Central memory CD4-positive, alpha-beta T cell (primary cell): ENCODE results near the gene GSK3B.

ENCODE experiments used
- DNase-seq: peaks from one replicate; pipeline ENCODE4 v3.0.0; 2022

Gene GSK3B

DNA sequence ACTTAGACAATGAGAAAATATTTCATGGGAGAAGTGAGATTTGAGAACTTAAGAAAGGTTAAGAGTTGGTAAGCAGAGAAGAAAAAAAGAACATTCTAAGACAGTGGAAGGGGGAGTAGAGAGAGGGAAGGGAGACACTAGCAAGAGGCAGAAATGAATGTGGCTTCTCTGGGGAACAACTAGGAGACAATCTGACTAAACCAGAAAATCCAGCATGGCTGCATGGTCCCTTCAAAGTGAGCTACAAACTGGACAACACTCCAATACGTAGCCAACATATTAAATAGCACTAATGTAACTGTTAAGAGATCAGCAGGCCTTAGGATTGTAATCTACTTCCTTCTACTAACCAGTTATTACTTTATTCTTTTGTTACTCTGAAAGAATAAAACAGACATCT is 222.7 kb downstream of the GSK3B start:
- no peak for DNase-seq

DNA sequence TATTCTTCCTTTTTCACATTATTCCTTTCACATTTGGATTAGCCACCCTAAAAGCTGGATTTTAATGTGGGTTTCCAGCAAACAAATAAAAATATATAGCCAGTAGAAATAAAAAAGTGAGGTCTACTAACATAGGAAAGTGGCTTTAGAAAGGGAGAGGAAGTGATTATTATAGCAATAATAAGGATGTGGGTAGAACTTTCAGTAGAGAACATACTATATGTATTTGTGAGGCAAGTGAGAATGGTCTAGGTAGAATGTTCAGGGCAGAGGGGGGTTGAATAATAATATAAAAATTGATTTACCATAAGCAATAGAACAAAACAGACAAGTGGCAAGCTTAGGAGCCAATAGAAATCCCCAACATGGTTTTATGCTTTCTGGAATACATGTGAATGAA is 223.7 kb downstream of the GSK3B start:
- DNase-seq: no peak

DNA sequence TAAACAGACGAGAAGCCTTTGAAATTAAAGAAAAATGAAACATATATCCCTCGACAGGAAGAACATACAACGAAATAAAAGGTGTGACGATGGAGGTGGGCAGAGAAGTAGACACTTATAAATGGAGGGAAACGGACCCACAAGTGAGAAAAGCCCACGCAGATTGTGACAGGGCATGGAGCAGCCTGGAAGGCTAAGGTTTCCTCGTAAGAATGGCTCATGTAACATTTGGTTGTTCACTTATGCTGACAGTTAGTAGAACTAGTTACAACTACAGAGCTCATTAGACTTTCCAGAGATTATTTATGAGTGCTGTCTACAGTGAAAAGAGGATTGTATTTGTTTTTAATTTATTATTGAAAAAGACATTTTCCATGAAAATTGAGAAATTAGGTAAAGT is 229.8 kb downstream of the GSK3B start:
- DNase-seq: no peak

DNA sequence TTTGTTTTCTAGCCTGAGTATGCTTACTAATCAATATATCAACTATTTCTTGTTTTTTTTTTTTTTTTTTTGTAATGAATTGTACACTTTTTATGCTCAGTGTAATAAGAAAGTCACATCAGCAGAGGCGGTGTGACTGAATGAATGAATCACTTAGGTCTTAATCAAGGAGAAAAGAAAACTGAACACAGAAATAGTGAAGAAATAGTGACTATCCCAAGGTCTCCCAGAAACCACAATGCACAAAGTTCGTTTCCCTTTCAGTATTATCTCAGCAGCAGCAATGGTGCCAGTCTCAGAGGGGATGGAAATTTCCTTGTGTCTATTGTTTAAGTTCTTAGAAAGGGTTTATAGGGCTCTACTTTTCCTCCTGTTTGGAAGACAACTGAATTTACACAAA is 231.6 kb downstream of the GSK3B start:
- DNase-seq: no peak

DNA sequence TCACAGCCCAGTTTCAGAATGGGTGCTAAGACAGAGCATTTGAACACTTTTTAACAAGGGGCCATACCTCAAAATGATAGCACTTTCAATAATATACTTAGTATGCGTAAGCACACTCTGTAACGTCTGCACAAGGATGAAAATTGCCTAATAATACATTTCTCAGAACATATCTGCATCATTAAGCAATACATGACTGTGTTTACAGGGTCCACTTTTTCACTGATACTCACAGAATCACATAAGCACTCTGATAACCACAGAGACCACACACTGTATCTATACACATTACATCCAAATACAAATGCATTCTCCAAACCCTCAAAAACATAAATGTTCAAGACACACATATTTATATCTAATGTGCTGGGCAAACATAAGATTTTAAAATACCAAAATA is 232.6 kb downstream of the GSK3B start:
- DNase-seq: no peak

DNA sequence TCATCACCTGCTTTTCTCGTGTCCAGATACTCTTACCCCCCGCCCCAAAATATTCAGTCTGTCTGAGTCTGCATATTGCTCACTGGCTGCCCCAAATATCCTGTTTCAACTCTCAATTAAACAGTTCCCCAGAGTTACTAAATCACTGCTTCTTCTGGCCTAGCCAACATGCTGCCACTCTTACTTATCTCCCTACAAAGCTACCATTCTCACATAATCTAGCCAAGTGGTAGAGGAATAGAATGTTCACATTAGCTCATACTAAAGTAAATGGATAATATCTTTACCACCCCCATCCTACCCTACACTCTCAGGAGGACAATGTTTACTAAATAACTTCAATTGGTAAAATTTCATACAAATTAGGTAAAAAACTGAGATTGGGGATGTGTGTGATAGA is 234.5 kb downstream of the GSK3B start:
- DNase-seq: no peak

DNA sequence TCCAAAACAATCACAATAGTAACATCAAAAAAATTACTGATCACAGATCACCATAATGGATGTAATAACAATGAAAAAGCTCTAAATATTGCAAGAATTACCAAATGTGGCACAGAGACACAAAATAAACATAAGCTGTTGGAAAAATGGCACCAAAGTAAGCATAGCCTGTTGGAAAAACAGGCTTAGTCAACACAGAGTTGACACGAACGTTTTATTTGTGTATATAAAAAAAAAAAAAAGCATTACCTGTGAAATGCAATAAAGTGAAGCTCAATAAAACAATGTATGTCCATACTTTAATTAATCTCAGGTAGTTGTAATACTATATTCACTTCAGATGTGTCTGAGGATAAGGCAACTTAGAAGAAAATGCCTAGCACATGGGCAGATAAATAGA is 235.3 kb downstream of the GSK3B start:
- DNase-seq: no peak

DNA sequence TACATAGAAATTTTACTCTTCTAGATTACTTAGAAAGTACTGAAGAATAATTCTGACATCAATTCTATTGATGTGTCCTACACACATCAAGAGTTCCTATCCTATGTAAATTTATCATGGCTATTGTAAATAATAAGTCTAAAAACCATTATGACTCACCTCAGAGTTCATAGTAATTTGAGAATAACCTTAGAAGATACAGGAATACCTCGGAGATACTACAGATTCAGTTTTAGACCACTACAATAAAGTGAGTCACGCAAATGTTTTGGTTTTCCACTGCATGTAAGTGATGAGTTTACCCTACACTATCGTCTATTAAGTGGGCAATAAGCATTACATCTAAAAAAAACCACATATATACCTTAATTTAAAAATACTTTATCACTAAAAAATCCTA is 237.6 kb downstream of the GSK3B start:
- no peak for DNase-seq

DNA sequence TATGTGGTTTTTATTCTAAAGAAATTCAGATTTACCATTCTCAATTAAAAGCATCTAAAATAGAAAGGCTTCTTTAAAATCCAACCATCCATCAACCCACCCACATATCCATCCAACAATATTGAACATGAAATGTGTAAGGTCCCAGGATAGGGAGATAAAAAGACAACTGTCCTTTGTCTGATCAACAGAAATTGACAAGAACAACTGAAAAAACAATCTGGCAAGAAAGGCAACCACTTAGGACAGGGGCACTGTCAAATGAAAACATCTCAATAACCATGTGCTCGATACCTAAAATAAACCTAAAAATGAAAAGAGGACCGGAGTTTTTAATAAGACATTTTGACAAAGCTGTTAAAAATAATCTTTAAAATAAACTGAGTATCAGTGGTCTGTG is 245.1 kb downstream of the GSK3B start:
- DNase-seq: no peak

DNA sequence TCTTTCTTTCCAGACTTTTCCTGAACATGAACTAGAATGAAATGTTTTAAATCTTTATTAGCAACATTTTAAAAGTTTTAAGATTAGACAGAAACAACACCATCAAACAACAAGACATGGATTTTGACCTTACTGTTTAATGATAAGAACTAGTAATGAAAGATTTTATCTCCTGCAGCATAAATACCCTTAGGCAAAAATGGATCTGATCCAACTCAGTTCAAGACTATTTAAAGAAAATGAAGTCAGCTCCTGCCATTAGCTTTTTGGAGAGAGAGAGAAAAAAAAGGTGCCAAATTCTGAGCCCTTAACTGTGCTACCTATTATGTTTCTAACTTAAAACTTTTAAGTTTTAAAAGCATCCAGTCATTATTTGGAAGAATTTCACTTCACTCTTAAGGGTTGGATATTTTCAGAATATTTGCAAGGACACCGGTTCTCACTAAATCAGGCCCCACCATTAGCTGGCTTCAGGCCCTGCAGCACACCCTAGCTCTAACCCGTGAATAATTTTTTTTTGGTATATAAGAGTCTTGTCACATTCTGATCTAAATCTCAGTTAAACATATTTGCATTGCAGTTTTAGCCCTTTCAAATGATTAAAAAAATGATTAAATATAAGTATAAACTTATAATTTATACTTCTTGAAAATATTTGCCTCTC is 252.3 kb downstream of the GSK3B start:
- no peak for DNase-seq

DNA sequence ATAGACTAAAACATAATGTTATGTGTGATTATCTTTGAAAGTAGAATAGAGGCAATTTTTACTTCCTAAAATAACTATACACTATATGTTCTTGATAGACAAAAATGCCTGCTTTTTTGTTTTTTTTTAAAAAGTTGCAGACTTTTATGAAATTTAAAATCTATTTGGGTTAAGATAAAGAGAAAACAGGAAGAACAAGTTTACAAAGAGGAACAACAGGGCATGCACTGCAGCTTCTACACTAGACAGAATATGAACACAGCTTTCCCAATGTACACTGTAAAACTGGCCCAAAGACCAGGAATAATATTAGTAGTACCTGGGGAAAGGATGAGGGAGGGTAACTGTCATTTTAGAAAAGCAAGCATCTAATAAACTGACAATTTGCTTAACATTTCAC is 258.7 kb downstream of the GSK3B start:
- DNase-seq: no peak

DNA sequence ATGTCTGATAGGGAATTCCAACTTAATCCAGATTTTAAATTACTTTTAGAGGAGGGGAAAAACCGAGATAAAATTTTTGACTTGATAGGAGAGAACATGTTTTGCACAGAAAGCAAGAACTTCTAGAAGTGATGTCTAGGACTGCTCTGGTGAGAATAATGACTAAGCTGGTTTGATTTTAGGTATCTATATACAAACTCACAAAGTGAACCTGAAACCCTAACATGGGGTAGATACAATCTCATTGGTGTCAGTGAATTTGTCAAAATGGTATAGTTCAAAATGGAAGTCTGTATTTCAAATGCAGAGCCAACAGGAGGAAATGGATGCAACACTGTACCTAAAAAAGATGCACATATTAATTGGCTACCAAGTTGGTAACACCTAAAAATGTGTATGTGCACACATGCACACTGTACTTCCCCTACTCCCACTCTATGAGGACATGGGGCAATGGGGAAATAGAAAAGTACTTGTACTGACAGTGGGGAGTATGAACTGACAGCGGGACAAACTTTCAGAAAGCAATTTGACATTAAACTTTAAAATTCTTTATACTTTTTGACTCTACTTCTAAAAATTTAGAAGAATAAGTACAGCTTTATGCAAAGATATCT is 259.4 kb downstream of the GSK3B start:
- no peak for DNase-seq

DNA sequence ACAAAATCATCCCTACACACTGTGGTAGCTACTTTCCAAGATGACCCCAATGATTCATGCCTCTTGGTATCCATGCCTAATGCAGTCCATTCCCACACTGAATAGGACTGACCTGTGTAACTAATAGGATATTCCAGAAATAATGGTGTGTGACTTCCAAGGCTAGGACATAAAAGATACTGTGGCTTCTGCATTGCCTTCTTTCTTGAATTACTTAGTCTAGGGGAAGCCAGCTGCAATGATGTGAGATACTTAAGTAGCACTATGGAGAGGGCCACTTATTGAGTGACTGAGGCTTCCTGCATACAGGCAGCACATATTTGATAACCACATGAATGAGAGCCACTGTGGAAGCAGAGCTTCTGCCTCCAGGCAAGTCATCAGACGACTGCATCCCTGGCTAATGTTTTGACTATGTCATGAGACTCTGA is 262.3 kb downstream of the GSK3B start:
- no peak for DNase-seq

DNA sequence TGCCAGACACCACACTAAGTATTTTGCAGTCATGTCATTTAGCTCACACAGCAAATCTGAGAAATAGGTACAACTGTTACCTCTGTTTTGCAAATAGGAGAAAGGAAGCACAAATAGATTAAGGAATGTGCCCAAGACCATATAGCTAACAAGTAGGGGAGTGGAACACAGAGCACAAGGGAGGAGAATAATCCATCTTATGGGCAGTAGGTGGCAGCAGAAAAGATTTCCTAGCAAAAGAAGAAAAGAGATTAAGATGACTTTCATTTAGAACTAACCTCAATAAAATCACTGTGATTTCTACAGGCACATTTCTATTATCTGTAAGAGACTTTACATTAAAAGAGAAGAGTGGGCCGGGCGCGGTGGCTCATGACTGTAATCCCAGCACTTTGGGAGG is 263.2 kb downstream of the GSK3B start:
- DNase-seq: no peak

DNA sequence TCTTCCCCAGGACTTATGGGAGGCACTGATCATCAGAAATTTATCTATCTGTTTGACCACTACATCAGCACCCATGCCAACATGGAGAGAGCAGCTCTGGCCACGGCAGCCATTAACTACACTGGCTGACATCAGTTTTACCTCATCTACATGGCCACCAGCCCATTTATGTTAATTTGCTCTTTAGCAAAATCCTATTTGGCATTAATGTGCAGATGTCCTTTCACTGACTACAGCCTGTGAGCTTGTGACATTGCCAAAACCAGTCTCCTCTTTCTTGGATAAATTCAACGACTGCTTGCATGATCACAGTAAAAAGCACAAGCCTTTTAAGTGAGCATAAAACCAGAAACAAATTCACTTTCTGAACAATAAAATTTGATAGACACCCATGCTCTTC is 264.8 kb downstream of the GSK3B start:
- no peak for DNase-seq

DNA sequence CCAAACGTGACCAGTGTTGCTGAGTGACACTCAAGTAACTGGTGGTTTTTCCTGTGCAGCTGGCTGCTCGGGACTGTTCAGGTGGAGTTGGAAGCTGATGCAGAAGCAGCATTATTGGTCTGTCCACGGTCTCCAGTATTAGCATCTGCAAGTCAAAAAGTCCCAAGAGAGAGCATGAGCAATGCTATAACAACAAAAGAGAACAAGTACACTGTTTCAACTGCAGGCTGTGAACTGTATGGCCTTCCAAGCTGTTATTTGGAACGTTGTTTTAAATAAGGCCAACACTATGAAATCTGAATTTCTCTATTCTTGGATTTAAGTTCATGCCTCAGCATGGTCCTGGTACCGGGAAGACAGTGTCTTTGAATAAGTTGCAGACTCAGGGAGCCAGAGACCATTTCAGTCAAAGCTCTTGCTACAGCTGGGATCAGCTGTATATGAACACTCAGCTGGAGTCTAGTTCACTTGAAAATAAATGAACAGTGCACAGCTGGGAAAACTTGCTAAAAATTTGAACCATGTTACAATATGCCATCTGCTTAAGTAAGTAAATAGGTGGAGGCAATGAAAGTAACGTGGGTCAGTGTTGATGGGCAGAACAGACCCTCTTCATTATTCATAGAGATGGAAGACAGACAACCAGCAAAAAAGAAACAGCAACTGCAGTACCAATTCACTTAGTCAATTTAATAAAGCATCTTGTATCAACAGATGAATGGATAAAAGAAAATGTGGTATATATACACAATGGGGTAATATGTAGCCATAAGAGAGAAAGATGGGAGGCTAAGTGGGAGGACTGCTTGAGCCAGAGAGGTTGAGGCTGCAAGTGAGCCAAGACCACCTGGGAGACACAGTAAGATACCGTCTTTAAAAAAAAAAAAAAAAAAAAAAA is 267.3 kb downstream of the GSK3B start:
- no peak for DNase-seq

DNA sequence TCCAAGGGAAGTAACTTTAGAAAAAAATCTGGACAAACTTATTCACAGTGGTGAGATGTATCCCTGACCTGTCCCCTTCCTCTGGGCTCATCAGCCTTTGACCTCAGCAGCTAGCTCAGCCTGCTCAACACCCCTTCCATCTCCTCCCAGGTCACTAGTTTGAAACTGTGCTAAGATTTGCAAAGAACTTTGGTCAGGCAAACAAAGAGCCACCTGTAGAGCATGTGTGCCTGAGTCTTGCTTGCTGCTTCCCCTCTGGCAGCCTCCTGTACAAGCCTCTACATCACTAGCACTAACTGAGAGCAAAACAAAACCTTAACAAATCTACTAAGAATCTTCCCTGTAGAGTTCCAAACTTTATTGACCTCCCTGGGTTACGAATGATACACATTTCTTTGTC is 268.4 kb downstream of the GSK3B start:
- no peak for DNase-seq

DNA sequence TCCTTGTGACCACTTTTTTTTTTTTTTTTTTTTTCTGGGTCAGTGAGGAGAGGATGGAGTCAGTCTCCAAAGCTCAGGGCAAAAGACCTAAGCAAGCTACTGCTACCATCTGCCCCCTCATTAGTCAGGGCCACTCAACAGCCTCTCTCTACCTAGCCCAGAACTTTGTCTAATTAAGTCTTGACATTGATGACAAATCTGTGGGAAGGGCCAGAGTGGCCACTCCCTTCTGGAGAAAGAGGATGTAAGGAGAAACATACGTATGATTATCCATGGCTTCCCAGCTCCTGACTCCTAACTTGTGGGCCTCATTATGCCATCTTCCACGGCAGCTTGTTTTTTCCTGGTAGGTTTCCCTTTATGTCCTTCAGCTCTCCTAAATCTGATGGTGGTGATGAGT is 274.4 kb downstream of the GSK3B start:
- DNase-seq: no peak

DNA sequence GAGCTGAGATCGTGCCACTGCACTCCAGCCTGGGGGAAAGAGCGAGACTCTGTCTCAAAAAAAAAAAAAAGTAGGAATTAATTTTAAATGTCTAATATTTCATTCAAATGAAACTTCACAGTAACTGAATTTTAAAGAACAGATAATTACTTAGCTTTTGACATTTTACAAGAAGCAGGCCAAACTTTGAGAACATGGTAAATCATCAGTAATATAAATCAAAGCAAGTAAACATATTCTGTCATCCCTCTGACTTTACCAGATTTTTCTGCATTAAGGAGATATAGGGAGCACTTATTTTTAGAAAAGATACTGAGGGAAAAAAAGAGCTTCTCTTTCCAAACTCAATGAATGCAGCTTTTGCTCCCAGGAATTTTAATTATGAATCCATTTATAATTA is 275.3 kb downstream of the GSK3B start:
- DNase-seq: no peak

DNA sequence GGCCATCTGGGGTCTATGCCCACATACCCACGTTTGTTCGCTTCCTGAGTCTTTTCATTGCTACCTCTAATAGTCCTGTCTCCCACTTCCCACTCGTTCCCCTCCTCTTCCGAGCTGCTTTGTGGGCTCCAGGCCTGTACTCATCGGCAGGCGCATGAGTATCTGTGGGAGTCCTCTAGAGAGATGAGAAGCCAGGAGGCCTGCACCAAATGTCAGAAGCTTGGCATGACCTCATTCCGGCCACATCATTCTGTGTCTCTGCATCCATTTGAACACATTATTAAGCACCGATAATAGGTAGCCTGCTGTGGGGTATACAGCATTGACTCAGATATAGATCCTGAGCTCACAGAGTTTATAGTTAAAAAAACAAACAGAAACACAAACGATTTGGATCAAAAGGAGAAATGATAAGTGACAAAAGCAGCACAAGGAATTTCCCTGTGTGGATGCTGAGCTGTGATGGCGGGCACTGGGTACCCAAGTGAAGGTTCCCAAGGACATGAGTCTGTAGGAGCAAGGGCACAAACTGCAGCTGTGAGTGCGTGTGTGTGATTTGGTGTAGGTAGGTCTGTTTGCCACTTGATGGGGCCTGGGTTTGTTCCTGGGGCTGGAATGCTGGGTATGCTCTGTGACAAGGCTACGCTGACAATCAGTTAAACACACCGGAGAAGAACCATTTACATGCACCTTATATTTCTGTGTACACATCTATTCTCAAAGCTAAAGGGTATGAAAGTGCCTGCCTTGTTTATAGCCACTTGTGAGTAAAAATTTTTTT is 276.5 kb downstream of the GSK3B start:
- DNase-seq: no peak

DNA sequence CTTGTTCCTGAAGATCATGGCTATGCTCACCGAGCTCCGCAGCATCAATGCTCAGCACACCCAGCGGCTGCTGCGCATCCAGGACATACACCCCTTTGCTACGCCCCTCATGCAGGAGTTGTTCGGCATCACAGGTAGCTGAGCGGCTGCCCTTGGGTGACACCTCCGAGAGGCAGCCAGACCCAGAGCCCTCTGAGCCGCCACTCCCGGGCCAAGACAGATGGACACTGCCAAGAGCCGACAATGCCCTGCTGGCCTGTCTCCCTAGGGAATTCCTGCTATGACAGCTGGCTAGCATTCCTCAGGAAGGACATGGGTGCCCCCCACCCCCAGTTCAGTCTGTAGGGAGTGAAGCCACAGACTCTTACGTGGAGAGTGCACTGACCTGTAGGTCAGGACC is 277.2 kb downstream of the GSK3B start:
- DNase-seq: no peak

DNA sequence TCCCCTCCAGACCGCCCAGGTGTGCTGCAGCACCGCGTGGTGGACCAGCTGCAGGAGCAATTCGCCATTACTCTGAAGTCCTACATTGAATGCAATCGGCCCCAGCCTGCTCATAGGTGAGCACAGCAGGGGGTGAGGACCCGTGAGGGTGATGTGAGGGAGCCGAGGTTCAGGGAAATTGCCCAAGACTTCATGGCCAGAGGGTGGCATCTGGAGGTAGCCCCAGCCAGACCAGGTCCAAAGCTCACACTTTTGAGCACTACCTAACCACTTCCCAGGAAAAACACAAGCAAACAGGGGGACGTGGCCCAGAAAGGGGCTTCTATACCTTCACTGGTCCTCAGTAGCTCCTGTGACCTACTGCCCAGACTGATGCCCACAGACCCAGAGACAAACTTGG is 278.5 kb downstream of the GSK3B start:
- no peak for DNase-seq

DNA sequence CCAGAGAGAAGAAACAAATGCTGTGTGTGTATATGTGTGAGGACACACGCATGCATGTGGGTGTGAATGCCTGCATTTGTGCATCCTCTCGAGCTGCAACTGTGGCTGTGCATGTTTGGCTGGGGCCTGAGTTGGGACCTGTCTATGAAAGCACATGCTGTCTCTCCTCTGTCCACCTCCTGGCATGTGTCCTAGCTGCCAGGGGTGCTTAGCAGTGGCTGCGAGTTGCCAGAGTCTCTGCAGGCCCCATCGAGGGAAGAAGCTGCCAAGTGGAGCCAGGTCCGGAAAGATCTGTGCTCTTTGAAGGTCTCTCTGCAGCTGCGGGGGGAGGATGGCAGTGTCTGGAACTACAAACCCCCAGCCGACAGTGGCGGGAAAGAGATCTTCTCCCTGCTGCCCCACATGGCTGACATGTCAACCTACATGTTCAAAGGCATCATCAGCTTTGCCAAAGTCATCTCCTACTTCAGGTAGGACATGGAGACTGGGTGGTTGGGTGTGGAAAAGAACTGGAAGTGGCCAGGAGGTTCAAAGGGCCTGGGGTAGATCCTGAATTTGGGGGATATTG is 281.7 kb downstream of the GSK3B start:
- no peak for DNase-seq
